ENCODE data around the gene PAFAH1B1. TPM values are rescaled to one million over a fixed set of nuclear protein-coding genes. Genes with fewer than 3 reads are reported as not detected.
A peak's percentile ranks its signal among the peaks of the same experiment; 100 is the strongest.

PAFAH1B1 gene
- total and polyA plus RNA-seq, 2 donors (not counting 3 experiments of a cell fraction or from before 2014, with no cell fraction given), result 46.5 to 158 TPM

DNA sequence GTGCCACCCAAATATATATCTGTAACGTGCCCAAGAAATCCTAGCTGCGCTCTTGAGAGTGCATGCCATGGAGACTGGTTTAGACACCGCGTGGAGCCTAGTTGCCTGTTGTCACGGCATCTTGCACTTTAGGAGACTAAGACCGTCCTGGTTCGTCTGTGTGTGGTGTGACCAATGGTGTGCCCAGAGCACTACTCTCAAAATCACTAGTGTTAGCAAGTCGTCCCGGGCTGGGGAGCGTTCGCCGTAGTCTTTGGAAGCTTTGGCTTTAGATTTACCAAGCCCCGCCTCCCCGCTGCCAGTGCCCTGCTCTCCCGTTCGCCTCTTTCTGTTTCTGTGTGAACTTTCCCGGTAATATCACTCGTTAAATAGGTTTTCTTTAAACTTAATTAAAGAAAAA is 91.1 kb downstream of the PAFAH1B1 start:
- no peaks in the 10 kb centered on the region for H3K27me3 ChIP-seq (ENCODE audit: control insufficient read depth in 2 of 2, insufficient read depth in 2 of 2, low read length in 2 of 2)
- peaks cover 3% of the 10 kb centered on the region for H4K20me1 ChIP-seq (replicated peaks; ENCODE audit: control insufficient read depth, extremely low read depth, insufficient read depth, low read length)
- BruUV-seq (replicated peaks), result no TSS peak
- FAIRE-seq, result peak; percentile 15
- intact Hi-C loops (cut with micrococcal nuclease) (no loop called here), dilution Hi-C loops (cut with MboI; ENCODE audit: extremely low pct_ligation_motif_present, low sequenced_read_pairs) (no loop called here)
- H3K4me2 ChIP-seq (ENCODE audit: insufficient read depth, low read length), result no peak overlapping the region
- no peak overlapping the region for H3K9ac ChIP-seq (replicated peaks; ENCODE audit: extremely low read depth, insufficient read depth, low read length)
- peaks cover 2% of the 10 kb centered on the region for H3K79me2 ChIP-seq (ENCODE audit: control insufficient read depth, insufficient read depth, low read length)
- no peak for TF ChIP-seq EZH2 (IDR thresholded peaks at IDR 0.05; ENCODE audit: borderline replicate concordance, low read depth, low read length, severe bottlenecking)
- CTCF ChIA-PET, result interaction anchor here (1.2 kb wide), 1 partner anchor 9 kb away, joined by 3 read pairs; no protein-coding TSS in a partner anchor
- peaks cover 14 to 19% of the 10 kb centered on the region in 2 experiments for H3K36me3 ChIP-seq (ENCODE audit: control insufficient read depth in 2 of 2, extremely low read depth in 1 of 2, insufficient read depth in 2 of 2, low read length in 2 of 2)
- H3K4me1 ChIP-seq (ENCODE audit: control insufficient read depth, extremely low read depth, insufficient read depth, low read length), result no peaks in the 10 kb centered on the region
- H3K4me3 ChIP-seq (replicated peaks in 1 of 3; ENCODE audit: insufficient read depth in 1 of 3, low read depth in 1 of 3, low read length in 3 of 3), result no peak overlapping the region
- no peak overlapping the region for H3K27ac ChIP-seq (ENCODE audit: insufficient read depth, low read depth, low read length)
- H3K9me3 ChIP-seq (replicated peaks; ENCODE audit: control insufficient read depth, insufficient read depth, low read length), result no peaks in the 10 kb centered on the region
- POLR2A ChIA-PET, result no interaction called here
- H3K9me1 ChIP-seq (replicated peaks; ENCODE audit: control insufficient read depth, extremely low read depth, insufficient read depth, low read length), result no peaks in the 10 kb centered on the region
- no peak overlapping the region for H2AFZ ChIP-seq (ENCODE audit: low read depth, low read length)
- DNase-seq (ENCODE audit: low read depth, low spot score), result no peak

DNA sequence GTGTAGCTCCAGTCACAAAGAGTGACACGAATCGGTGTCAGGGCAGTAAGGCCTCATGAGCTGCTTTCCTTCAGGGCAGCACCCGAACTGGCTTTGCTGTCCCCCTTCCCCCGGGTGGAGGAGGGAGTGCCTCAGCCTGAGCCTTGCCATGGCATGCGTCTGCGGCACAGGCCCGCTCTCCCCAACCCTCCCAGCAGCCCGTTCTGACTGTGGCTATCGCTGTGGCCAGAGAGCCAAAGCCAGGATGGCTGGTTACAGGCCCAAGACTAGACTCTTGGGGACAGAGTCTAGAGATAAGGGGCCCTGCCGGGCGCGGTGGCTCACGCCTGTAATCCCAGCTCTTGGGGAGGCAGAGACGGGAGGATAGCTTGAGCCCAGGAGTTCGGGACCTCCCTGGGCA is 92.2 kb downstream of the PAFAH1B1 start:
- H3K4me2 ChIP-seq (ENCODE audit: insufficient read depth, low read length), result no peak overlapping the region
- ChIA-PET POLR2A (no interaction called here), CTCF (interaction anchor here (1.2 to 1.9 kb wide), 2 partner anchors 8 to 11 kb away, joined by 3 to 12 read pairs; no protein-coding TSS in a partner anchor)
- no peak overlapping the region for H2AFZ ChIP-seq (ENCODE audit: low read depth, low read length)
- DNase-seq (ENCODE audit: low read depth, low spot score) (no peak), FAIRE-seq (no peak)
- no peak for TF ChIP-seq EZH2 (IDR thresholded peaks at IDR 0.05; ENCODE audit: borderline replicate concordance, low read depth, low read length, severe bottlenecking)
- no peak for TF ChIP-seq POLR2AphosphoS5 (IDR thresholded peaks at IDR 0.05; ENCODE audit: insufficient read depth, low read depth, low read length)
- TF ChIP-seq, protein P1, sequence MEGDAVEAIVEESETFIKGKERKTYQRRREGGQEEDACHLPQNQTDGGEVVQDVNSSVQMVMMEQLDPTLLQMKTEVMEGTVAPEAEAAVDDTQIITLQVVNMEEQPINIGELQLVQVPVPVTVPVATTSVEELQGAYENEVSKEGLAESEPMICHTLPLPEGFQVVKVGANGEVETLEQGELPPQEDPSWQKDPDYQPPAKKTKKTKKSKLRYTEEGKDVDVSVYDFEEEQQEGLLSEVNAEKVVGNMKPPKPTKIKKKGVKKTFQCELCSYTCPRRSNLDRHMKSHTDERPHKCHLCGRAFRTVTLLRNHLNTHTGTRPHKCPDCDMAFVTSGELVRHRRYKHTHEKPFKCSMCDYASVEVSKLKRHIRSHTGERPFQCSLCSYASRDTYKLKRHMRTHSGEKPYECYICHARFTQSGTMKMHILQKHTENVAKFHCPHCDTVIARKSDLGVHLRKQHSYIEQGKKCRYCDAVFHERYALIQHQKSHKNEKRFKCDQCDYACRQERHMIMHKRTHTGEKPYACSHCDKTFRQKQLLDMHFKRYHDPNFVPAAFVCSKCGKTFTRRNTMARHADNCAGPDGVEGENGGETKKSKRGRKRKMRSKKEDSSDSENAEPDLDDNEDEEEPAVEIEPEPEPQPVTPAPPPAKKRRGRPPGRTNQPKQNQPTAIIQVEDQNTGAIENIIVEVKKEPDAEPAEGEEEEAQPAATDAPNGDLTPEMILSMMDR (IDR thresholded peaks at IDR 0.05; ENCODE audit: extremely low read depth in 1 of 2, insufficient read depth in 1 of 2, low read depth in 1 of 2, low read length in 2 of 2), result no peak
- TF ChIP-seq, protein P2, sequence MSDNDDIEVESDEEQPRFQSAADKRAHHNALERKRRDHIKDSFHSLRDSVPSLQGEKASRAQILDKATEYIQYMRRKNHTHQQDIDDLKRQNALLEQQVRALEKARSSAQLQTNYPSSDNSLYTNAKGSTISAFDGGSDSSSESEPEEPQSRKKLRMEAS (IDR thresholded peaks at IDR 0.05; ENCODE audit: insufficient read depth, insufficient read length), result no peak
- no peak for TF ChIP-seq POLR2A (IDR thresholded peaks at IDR 0.05; ENCODE audit: low read depth, low read length)
- no peak for TF ChIP-seq JUN (IDR thresholded peaks at IDR 0.05; ENCODE audit: borderline replicate concordance, insufficient read depth, insufficient read length, low read depth)
- no peak for TF ChIP-seq MYC (IDR thresholded peaks at IDR 0.05; ENCODE audit: low read depth, low read length)
- H3K27me3 ChIP-seq (ENCODE audit: control insufficient read depth in 2 of 2, insufficient read depth in 2 of 2, low read length in 2 of 2), result no peaks in the 10 kb centered on the region
- peaks cover 3% of the 10 kb centered on the region for H4K20me1 ChIP-seq (replicated peaks; ENCODE audit: control insufficient read depth, extremely low read depth, insufficient read depth, low read length)
- peaks cover 11 to 13% of the 10 kb centered on the region in 2 experiments for H3K36me3 ChIP-seq (ENCODE audit: control insufficient read depth in 2 of 2, extremely low read depth in 1 of 2, insufficient read depth in 2 of 2, low read length in 2 of 2)
- no peaks in the 10 kb centered on the region for H3K9me3 ChIP-seq (replicated peaks; ENCODE audit: control insufficient read depth, insufficient read depth, low read length)
- no peaks in the 10 kb centered on the region for H3K9me1 ChIP-seq (replicated peaks; ENCODE audit: control insufficient read depth, extremely low read depth, insufficient read depth, low read length)
- H3K27ac ChIP-seq (ENCODE audit: insufficient read depth, low read depth, low read length), result no peak overlapping the region
- peaks cover 2% of the 10 kb centered on the region for H3K79me2 ChIP-seq (ENCODE audit: control insufficient read depth, insufficient read depth, low read length)
- H3K4me1 ChIP-seq (ENCODE audit: control insufficient read depth, extremely low read depth, insufficient read depth, low read length), result no peaks in the 10 kb centered on the region
- dilution Hi-C loops (cut with MboI; ENCODE audit: extremely low pct_ligation_motif_present, low sequenced_read_pairs) (no loop called here), intact Hi-C loops (cut with micrococcal nuclease) (no loop called here)
- H3K4me3 ChIP-seq (replicated peaks in 1 of 3; ENCODE audit: insufficient read depth in 1 of 3, low read depth in 1 of 3, low read length in 3 of 3), result no peak overlapping the region
- no TSS peak for BruUV-seq (replicated peaks)
- no peak overlapping the region for H3K9ac ChIP-seq (replicated peaks; ENCODE audit: extremely low read depth, insufficient read depth, low read length)
